IMR-90 (cell line): Measurements from ENCODE around the gene ATRNL1. TPM values are rescaled to one million over a fixed set of nuclear protein-coding genes. Genes with fewer than 3 reads are reported as not detected.

Experiments used
- polyA plus RNA-seq, 3 experiments: library from polyadenylated mRNA; depleted of rRNA; stranded (reverse); fragments of >200 nt; gene quantifications; 2 replicates each; pipeline ENCODE4 v1.2.3, GENCODE V29; 2012; ENCODE audit warnings: low replicate concordance in 1 of 3
- total RNA-seq: library from RNA; depleted of rRNA; stranded (reverse); fragments of >200 nt; gene quantifications from 2 replicates; pipeline ENCODE4 v1.2.3, GENCODE V29; 2012; rRNA removed

The ATRNL1 gene
- total and polyA plus RNA-seq, 2 of the 4 experiments (the other 2 are of a cell fraction), result 0.18 to 0.19 TPM

Other genes with a start within 250 kb of the ATRNL1 start
- 17.9 and 26.1 TPM in 2 replicates for gene TRUB1, start 155.2 kb upstream of the ATRNL1 start, total RNA-seq
- 9.1 and 10.6 TPM in 2 replicates for gene TRUB1, start 155.2 kb upstream of the ATRNL1 start, polyA plus RNA-seq (2012; rRNA removed)